Fibroblast of skin of left biceps (primary cell): ENCODE data around the gene GAMT.
"Not testable (repeated sequence)": the region's sequence is repeated elsewhere in the genome, so short reads cannot be mapped to it uniquely, and the experiment has no call there.

ENCODE experiments used
- DNase-seq, 2 experiments: peaks; one replicate each; pipeline ENCODE4 v3.0.0-alpha.2; 2013; ENCODE audit warnings: low read depth in 2 of 2

The GAMT gene

GRCh38 chr19:1433119-1434039 is 32.0 kb upstream of the GAMT start:
- DNase-seq: no peak

GRCh38 chr19:1432507-1432887 is 31.2 kb upstream of the GAMT start:
- no peak for DNase-seq

- DNase-seq: no peak
These were observed 30.6 kb upstream of the GAMT start for GRCh38 chr19:1431759-1432506.

GRCh38 chr19:1430246-1430645 is 28.9 kb upstream of the GAMT start:
- DNase-seq: no peak

GRCh38 chr19:1429750-1430149 is 28.4 kb upstream of the GAMT start:
- no peak for DNase-seq

GRCh38 chr19:1428738-1429391 is 27.5 kb upstream of the GAMT start:
- DNase-seq: no peak

GRCh38 chr19:1427221-1427920 is 26.0 kb upstream of the GAMT start:
- DNase-seq: no peak

- no peak for DNase-seq
These were observed 25.4 kb upstream of the GAMT start for GRCh38 chr19:1426736-1427135.

GRCh38 chr19:1425902-1426301 is 24.6 kb upstream of the GAMT start:
- DNase-seq: no peak

- DNase-seq: no peak
These were observed 23.9 kb upstream of the GAMT start for GRCh38 chr19:1425102-1425837.

GRCh38 chr19:1424192-1424955 is 23.0 kb upstream of the GAMT start:
- no peak for DNase-seq

- no peak for DNase-seq
These were observed 22.3 kb upstream of the GAMT start for GRCh38 chr19:1423436-1424191.

GRCh38 chr19:1422943-1423342 is 21.6 kb upstream of the GAMT start:
- no peak for DNase-seq

GRCh38 chr19:1422360-1422759 is 21.0 kb upstream of the GAMT start:
- DNase-seq: no peak

- no peak for DNase-seq
These were observed 20.6 kb upstream of the GAMT start for GRCh38 chr19:1421958-1422305.

GRCh38 chr19:1421218-1421957 is 20.0 kb upstream of the GAMT start:
- no peak for DNase-seq

GRCh38 chr19:1420590-1420989 is 19.2 kb upstream of the GAMT start:
- no peak for DNase-seq

GRCh38 chr19:1420085-1420484 is 18.7 kb upstream of the GAMT start:
- DNase-seq: not testable (repeated sequence)
